ENCODE data around the gene SLC22A7.

- TF ChIP-seq CTCF (optimal IDR thresholded peaks at IDR 0.05 in 1 of 3, IDR thresholded peaks at IDR 0.05 in 1 of 3, conservative IDR thresholded peaks at IDR 0.05 in 1 of 3; ENCODE audit: extremely low read depth in 1 of 3, insufficient read depth in 2 of 3, low read length in 3 of 3): no peak
- no peak for TF ChIP-seq EZH2 (IDR thresholded peaks at IDR 0.05; ENCODE audit: low read length)
Observed at GRCh38 chr6:43338243-43338642, 40.2 kb downstream of the SLC22A7 start.
